Measurements from ENCODE around the gene SIN3B. TPM values are rescaled to one million over a fixed set of nuclear protein-coding genes. Genes with fewer than 3 reads are reported as not detected.
A peak's percentile ranks its signal among the peaks of the same experiment; 100 is the strongest.

SIN3B gene
- polyA plus RNA-seq, 10 donors: 28.4 to 58.8 (median 38.6) TPM

DNA sequence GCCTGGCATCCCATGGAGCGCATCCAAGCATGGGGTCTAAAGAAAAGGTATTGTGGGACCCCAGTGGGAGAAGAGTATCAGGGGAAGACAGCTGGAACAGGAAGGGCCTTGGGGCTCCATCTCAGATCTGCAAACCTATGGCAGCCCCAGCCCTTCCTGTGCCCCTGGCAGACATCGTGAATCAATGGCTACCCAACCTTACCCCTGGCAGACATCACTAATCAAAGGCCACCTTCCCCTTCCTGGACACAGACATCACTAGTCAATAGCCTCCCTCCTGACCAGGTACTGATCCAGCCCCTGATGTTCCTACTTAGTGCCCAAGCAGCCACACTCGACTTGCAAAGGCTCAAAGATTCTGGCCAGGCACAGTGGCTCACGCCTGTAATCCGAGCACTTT, 75.4 kb downstream of the SIN3B start:
- DNase-seq: no peak

DNA sequence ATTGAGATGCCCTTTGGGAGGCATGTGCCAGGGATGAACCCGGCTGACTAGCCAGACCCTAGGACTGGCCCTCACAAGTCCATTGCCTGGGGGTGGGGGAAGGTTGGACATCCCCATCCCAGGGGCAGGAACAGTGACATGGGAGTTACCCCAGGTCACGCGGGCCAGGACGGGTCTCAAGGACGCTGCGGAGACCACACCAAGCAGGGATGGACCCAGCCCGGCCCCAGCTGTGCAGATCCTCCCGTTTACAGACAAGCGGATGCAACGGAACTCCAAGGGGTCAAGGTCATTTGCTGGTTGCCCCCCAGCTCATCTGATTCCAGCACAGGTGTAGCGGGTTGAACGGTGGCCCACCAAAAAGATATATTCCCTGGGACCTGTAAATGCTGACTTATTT, 79.6 kb downstream of the SIN3B start:
- no peak for DNase-seq

- no peak for DNase-seq
These were observed 81.8 kb downstream of the SIN3B start for GRCh38 chr19:16911046-16911445.

DNA sequence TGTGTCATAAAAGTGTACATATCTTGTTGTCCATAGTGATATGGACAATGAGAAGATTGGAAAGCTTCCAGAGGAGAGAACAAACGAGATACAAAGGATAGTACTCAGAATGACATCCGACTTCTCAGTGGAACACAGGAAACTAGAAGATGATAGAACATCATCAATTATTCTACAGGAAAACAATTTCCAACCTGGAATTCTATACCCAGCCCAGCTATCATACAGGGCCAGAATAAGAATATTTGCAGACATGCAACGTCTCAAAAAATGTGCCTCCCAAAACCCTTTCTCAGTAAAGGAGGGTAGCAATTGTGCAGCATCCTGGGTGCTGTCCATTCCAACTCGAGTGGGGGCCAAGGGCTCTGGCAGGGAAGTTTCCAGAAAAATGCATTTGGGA, 83.6 kb downstream of the SIN3B start:
- DNase-seq: no peak

- no peak for DNase-seq
These were observed 85.2 kb downstream of the SIN3B start for GRCh38 chr19:16914421-16914820.

- DNase-seq: no peak
These were observed 85.9 kb downstream of the SIN3B start for GRCh38 chr19:16915135-16915534.

- DNase-seq: no peak
These were observed 86.5 kb downstream of the SIN3B start for GRCh38 chr19:16915734-16916133.

GRCh38 chr19:16917401-16917800, 88.2 kb downstream of the SIN3B start:
- no peak for DNase-seq

DNA sequence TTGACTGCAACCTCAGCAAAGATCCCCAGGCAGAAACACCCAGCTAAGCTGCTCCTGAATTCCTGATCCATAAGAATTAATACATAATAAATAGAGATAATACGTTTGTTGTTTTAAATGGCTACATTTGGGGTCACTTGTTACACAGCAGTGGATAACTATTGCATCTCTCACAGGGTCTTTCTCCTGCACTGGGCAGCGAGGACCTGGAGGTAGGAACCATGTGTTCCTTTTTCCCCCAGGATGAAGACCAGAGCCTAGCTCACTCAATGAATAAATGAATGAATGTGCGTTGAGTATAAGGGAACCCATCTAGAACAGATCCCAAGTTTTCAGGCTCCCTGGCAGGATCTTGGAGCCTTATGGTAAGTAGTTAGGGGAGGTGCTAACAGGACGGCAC, 90.3 kb downstream of the SIN3B start:
- no peak for DNase-seq

DNA sequence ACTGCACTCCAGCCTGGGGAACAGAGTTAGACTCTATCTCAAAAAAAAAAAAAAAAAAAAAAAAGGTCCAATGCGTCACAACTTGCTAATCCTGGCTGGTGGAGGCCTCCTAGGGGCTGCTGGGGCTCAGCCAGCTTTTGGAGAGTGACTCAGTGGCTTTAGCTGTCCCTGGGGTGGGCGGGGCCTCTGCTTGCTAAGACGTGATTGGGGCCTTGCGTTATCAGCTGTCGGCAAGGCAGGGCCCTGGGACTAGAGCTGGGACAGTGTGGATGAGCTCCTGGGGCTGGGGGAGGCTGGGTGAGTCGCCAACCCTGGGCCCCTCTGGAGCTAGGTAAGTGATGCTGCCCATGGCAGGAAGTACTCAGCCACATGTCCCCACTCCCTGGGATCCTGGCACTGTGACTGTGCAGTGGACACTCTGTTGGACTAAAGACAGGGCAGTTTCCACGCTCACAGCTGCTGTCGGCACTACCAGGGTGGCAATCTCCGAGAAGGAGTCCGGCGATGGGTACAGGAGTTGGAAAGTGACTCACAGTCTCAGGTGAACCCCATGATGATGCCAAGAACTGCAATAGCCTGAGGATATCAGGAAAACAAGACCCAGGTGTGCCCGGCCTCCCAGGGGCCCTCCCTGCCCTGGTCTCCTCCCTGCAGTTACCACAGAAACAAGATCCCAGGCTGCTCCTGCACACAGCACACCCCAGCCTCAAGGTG, 91.8 kb downstream of the SIN3B start:
- peak in 1 of 3 donors; percentile 47 for DNase-seq

DNA sequence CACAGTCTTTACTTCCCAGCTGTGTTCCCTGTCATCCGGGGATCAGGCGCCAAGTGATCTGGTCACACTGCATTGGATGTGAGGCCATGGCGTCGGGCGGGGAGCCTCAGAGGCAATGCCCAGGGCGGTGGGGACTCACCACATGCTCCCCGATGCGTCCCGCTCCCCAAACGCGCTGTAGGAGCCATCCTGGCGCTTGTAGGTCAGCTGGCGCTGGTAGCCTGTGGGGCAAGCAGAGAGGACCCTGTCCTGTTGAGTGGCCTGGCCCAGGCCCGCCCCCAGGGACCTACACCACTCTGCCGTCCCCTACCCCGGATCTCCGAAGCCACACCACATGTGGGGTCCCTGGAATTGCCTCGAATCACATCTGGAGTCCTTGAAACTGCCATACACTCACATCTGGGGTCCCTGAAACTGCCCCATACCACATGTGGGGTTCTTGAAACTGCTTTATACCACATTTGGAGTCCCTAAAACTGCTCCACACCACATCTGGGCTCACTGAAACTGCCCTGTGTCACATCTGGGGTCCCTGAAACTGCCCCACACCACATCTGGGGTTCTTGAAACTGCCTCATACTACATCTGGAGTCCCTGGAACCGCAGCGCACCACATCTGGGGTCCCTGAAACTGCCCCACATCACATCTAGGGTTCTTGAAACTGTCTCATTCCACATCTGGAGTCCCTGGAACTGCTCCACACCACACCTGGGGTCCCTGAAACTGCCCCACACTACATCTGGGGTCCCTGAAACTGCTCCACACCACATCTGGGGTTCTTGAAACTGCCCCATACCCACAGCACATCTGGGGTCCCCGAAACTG, 92.8 kb downstream of the SIN3B start:
- DNase-seq: no peak

DNA sequence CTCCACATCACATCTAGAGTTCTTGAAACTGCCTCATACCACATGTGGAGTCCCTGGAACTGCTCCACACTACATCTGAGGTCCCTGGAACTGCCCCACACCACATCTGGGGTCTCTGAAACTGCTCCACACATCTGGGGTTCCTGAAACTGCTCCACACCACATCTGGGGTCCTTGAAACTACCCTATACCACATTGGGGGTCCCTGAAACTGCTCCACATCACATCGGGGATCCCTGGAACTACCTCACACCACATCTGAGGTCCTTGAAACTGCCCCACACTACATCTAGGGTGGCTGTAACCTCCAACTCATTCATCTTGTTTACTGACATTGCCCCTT, 93.4 kb downstream of the SIN3B start:
- no peak for DNase-seq

DNA sequence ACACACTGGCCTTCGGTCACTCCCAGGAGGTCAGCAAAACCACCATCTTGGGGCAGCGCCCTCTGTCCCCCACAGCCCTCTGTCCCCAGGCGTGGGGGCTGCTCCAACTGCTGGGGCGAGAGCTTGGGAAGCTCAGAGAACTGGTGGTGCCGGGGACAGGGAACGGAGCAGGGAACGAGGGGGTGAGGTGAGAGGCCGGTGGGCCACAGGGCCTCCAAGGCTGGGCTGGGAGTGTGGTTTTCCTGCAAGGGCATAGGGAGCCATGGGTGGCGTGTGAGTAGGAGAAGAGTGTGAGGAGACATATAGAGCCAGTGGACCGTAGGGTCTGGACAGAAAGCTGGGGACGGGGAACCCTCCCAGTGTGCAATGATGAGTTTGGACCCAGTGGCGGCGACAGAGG, 93.8 kb downstream of the SIN3B start:
- no peak for DNase-seq

GRCh38 chr19:16927883-16928282, 98.7 kb downstream of the SIN3B start:
- DNase-seq: no peak

GRCh38 chr19:16928351-16928750, 99.2 kb downstream of the SIN3B start:
- no peak for DNase-seq

GRCh38 chr19:16928916-16929315, 99.7 kb downstream of the SIN3B start:
- no peak for DNase-seq

Other genes with a start within 250 kb of the SIN3B start
- 1 to 10 TPM; 4.5 to 6.8 (median 6.0) TPM for gene MED26, start 201.2 kb upstream of the SIN3B start, polyA plus RNA-seq (ENCODE audit: insufficient read length in 10 of 10)
- gene SMIM7, start 169.3 kb upstream of the SIN3B start, polyA plus RNA-seq (ENCODE audit: insufficient read length in 10 of 10): 10 to 100 TPM; 44.8 to 68.8 (median 50.3) TPM
- gene TMEM38A, start 168.3 kb upstream of the SIN3B start, polyA plus RNA-seq (ENCODE audit: insufficient read length in 10 of 10): 100 to 1,000 TPM in 7 of 10 donors, 10 to 100 TPM in 3; 66.0 to 164 (median 113) TPM
- gene NWD1, start 109.6 kb upstream of the SIN3B start, polyA plus RNA-seq (ENCODE audit: insufficient read length in 10 of 10): under 1 TPM; 0.03 to 0.20 (median 0.05) TPM
- gene F2RL3, start 59.6 kb downstream of the SIN3B start, polyA plus RNA-seq (ENCODE audit: insufficient read length in 10 of 10): under 1 TPM; 0.13 to 0.49 (median 0.33) TPM
- gene CPAMD8, start 197.4 kb downstream of the SIN3B start, polyA plus RNA-seq (ENCODE audit: insufficient read length in 10 of 10): 1 to 10 TPM; 2.7 to 8.7 (median 4.3) TPM
- 10 to 100 TPM in 3 of 10 donors, 1 to 10 TPM in 7; 6.3 to 14.3 (median 8.6) TPM for gene HAUS8, start 246.1 kb downstream of the SIN3B start, polyA plus RNA-seq (ENCODE audit: insufficient read length in 10 of 10)
- gene MYO9B, start 246.4 kb downstream of the SIN3B start, polyA plus RNA-seq (ENCODE audit: insufficient read length in 10 of 10): 10 to 100 TPM; 30.2 to 48.5 (median 34.2) TPM